DOHH2 (cell line): ENCODE measurements around the gene DLG5.

Experiments
- CTCF ChIP-seq: fragments of 200-600 bp; sonication (generic); IDR thresholded peaks from one replicate; pipeline ENCODE4 v1.5.1; 2014; ENCODE audit warnings: antibody characterized with exemption, mild to moderate bottlenecking, low read depth, low read length; ENCODE audit not compliant: poor library complexity, severe bottlenecking
- EZH2phosphoT487 ChIP-seq: fragments of 200-600 bp; sonication (generic); IDR thresholded peaks from 2 replicates; pipeline ENCODE4 v1.6.1; 2017; ENCODE audit warnings: borderline replicate concordance, mild to moderate bottlenecking, antibody characterized with exemption, low read length, moderate library complexity, mixed read lengths

- TF ChIP-seq EZH2phosphoT487 (no peak), CTCF (no peak)
Observed at GRCh38 chr10:77780180-77780579, 146.4 kb downstream of the DLG5 start.
